Measurements from ENCODE around the gene MAGEE1. TPM values are rescaled to one million over a fixed set of nuclear protein-coding genes. Genes with fewer than 3 reads are reported as not detected.

Gene MAGEE1
- total and polyA plus RNA-seq, 3 donors from 2014 or later = 0.79 to 1.9 (median 1.8) TPM

- Histone ChIP-seq H3K4me1 (no peaks in the 10 kb centered on the region), H3K9me3 (no peaks in the 10 kb centered on the region), H3K27me3 (no peaks in the 10 kb centered on the region), H3K27ac (no peak overlapping the region), H3K36me3 (ENCODE audit: low read depth, missing control alignments) (no peaks in the 10 kb centered on the region), H3K4me3 (no peak overlapping the region)
- TF ChIP-seq POLR2A (IDR thresholded peaks at IDR 0.05) (no peak), CTCF (IDR thresholded peaks at IDR 0.05) (no peak)
- intact Hi-C loops (cut with DNase I; ENCODE audit: low total_unique reads) = no loop called here
- DNase-seq = no peak
- 0 to 34% methylated on average over 1 to 3 of the region's 3 CpGs for WGBS, 2 donors
Observed at GRCh38 chrX:76454456-76454927, 27.0 kb downstream of the MAGEE1 start.

GRCh38 chrX:76477353-76477752 lies 49.8 kb downstream of the MAGEE1 start:
- no peaks in the 10 kb centered on the region for H3K27me3 ChIP-seq
- intact Hi-C loops (cut with DNase I; ENCODE audit: low total_unique reads) = no loop called here
- no peaks in the 10 kb centered on the region for H3K36me3 ChIP-seq (ENCODE audit: low read depth, missing control alignments)
- WGBS, 2 donors = 55 to 56% methylated on average over 2 of the region's 2 CpGs
- TF ChIP-seq POLR2A (IDR thresholded peaks at IDR 0.05) (no peak), CTCF (IDR thresholded peaks at IDR 0.05) (no peak)
- H3K4me3 ChIP-seq = no peak overlapping the region
- DNase-seq = no peak
- no peaks in the 10 kb centered on the region for H3K4me1 ChIP-seq
- no peak overlapping the region for H3K27ac ChIP-seq
- no peaks in the 10 kb centered on the region for H3K9me3 ChIP-seq

All from testis (tissue), 3 donors.